Chondrocyte (in vitro differentiated cells): Measurements from ENCODE around the gene ZNF786. TPM values are rescaled to one million over a fixed set of nuclear protein-coding genes. Genes with fewer than 3 reads are reported as not detected.
"Not testable (repeated sequence)": the region's sequence is repeated elsewhere in the genome, so short reads cannot be mapped to it uniquely, and the experiment has no call there.

ENCODE experiments used
- DNase-seq: peaks from one replicate; pipeline ENCODE4 v3.0.0; 2021; ENCODE audit warnings: mixed read lengths, low spot score
- H3K27ac Mint-ChIP-seq: one replicate; pipeline ENCODE4 v1.8.0; 2021; ENCODE audit warnings: mild to moderate bottlenecking, moderate library complexity, mixed read lengths; ENCODE audit not compliant: unreplicated experiment
- H3K27me3 Mint-ChIP-seq: 2 replicates; pipeline ENCODE4 v1.8.0; 2021; ENCODE audit warnings: low read depth, mixed read lengths
- H3K36me3 Mint-ChIP-seq: 2 replicates; pipeline ENCODE4 v1.8.0; 2021; ENCODE audit warnings: low read depth, mixed read lengths
- H3K4me1 Mint-ChIP-seq: 2 replicates; pipeline ENCODE4 v1.8.0; 2021; ENCODE audit warnings: low read depth, mild to moderate bottlenecking, mixed read lengths
- H3K4me3 Mint-ChIP-seq: one replicate; pipeline ENCODE4 v1.8.0; 2021; ENCODE audit warnings: mild to moderate bottlenecking, moderate library complexity, mixed read lengths; ENCODE audit not compliant: unreplicated experiment
- H3K9me3 Mint-ChIP-seq: 2 replicates; pipeline ENCODE4 v1.8.0; 2021; ENCODE audit warnings: low read depth, mixed read lengths
- CTCF ChIP-seq: fragments of 200-600 bp; sonication (generic); IDR thresholded peaks from 2 replicates; pipeline ENCODE4 v1.5.0; 2021; ENCODE audit warnings: antibody characterized with exemption, mild to moderate bottlenecking, moderate library complexity
- total RNA-seq: library from RNA; stranded (reverse); gene quantifications from 3 replicates; pipeline ENCODE4 v1.2.1, GENCODE V29; 2021

ZNF786 gene
- total RNA-seq, 1 donor from 2014 or later, result 7.7 TPM

- Mint-ChIP-seq H3K4me1 (no peaks in the 10 kb centered on the region), H3K36me3 (peaks cover 9% of the 10 kb centered on the region), H3K9me3 (no peaks in the 10 kb centered on the region), H3K27me3 (no peaks in the 10 kb centered on the region), H3K4me3 (no peak overlapping the region), H3K27ac (no peak overlapping the region)
- TF ChIP-seq CTCF, result peak; percentile 38
- peak; percentile 83 for DNase-seq
Observed at GRCh38 chr7:149071641-149072437, 18.7 kb downstream of the ZNF786 start.

- peak; percentile 84 for DNase-seq
- H3K9me3 Mint-ChIP-seq, result no peaks in the 10 kb centered on the region
- no peak overlapping the region for H3K4me3 Mint-ChIP-seq
- no peak for TF ChIP-seq CTCF
- H3K4me1 Mint-ChIP-seq, result no peaks in the 10 kb centered on the region
- no peak overlapping the region for H3K27ac Mint-ChIP-seq
- H3K36me3 Mint-ChIP-seq, result peaks cover 6% of the 10 kb centered on the region
- no peaks in the 10 kb centered on the region for H3K27me3 Mint-ChIP-seq
Observed at GRCh38 chr7:149071182-149071635, 19.3 kb downstream of the ZNF786 start.

- Mint-ChIP-seq H3K9me3 (no peaks in the 10 kb centered on the region), H3K4me1 (peaks cover 2% of the 10 kb centered on the region), H3K4me3 (no peak overlapping the region), H3K27ac (no peak overlapping the region), H3K27me3 (no peaks in the 10 kb centered on the region), H3K36me3 (peaks cover 6% of the 10 kb centered on the region)
- DNase-seq, result peak; percentile 81
- no peak for TF ChIP-seq CTCF
Observed at GRCh38 chr7:149070372-149071125, 20.0 kb downstream of the ZNF786 start.

GRCh38 chr7:149067869-149068268, 22.6 kb downstream of the ZNF786 start:
- peak; percentile 31 for TF ChIP-seq CTCF
- Mint-ChIP-seq H3K4me1 (peaks cover 10% of the 10 kb centered on the region), H3K9me3 (no peaks in the 10 kb centered on the region), H3K36me3 (peaks cover 6% of the 10 kb centered on the region), H3K4me3 (no peak overlapping the region), H3K27me3 (no peaks in the 10 kb centered on the region), H3K27ac (no peak overlapping the region)
- no peak for DNase-seq

GRCh38 chr7:149063476-149063875, 27.0 kb downstream of the ZNF786 start:
- Mint-ChIP-seq H3K27ac (peak overlapping the region; percentile 56), H3K9me3 (no peaks in the 10 kb centered on the region), H3K4me1 (peaks cover 14% of the 10 kb centered on the region), H3K27me3 (no peaks in the 10 kb centered on the region), H3K4me3 (no peak overlapping the region), H3K36me3 (peaks cover 3% of the 10 kb centered on the region)
- DNase-seq, result no peak
- no peak for TF ChIP-seq CTCF

GRCh38 chr7:149062217-149062899, 28.2 kb downstream of the ZNF786 start:
- H3K4me3 Mint-ChIP-seq, H3K27me3 Mint-ChIP-seq, H3K9me3 Mint-ChIP-seq, H3K36me3 Mint-ChIP-seq, H3K27ac Mint-ChIP-seq, DNase-seq: not testable (repeated sequence)
- H3K4me1 Mint-ChIP-seq, result peaks cover 14% of the 10 kb centered on the region
